SW 1271 (cell line): ENCODE measurements around the gene IP6K3.
A peak's percentile ranks its signal among the peaks of the same experiment; 100 is the strongest.

Experiments used
- DNase-seq, 2 experiments: peaks; one replicate each; lab custom pipeline; 2025; lab: John Stamatoyannopoulos, UW

Gene IP6K3, protein sequence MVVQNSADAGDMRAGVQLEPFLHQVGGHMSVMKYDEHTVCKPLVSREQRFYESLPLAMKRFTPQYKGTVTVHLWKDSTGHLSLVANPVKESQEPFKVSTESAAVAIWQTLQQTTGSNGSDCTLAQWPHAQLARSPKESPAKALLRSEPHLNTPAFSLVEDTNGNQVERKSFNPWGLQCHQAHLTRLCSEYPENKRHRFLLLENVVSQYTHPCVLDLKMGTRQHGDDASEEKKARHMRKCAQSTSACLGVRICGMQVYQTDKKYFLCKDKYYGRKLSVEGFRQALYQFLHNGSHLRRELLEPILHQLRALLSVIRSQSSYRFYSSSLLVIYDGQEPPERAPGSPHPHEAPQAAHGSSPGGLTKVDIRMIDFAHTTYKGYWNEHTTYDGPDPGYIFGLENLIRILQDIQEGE

DNA sequence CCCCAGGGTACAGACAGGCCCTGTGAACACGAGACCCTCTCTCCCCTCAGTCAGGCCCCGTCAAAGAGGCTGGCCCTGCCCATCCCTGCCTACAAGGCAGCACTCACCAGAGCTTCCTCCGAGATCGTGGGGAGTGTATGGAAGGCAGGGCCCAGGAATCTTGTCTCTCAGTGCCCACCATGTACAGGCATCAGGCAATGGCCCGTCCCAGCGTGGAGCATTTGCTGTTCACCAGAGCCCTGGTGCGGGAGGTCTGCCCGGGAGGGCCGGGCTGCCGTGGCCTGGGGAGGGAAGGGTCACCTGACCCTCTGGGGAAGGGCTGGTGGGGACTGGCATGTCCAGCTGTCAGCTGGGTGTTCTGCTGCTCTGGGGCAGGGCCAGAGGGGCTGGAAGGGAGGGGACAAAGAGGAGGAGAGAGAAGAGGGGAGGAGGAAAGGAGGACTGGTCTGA lies at the start of gene IP6K3:
TSS of gene IP6K3 (minus strand) at position 255 of the 450 bp plus-strand sequence. CDS start 11,429 bp downstream, outside the sequence.
- DNase-seq, result no peak

DNA sequence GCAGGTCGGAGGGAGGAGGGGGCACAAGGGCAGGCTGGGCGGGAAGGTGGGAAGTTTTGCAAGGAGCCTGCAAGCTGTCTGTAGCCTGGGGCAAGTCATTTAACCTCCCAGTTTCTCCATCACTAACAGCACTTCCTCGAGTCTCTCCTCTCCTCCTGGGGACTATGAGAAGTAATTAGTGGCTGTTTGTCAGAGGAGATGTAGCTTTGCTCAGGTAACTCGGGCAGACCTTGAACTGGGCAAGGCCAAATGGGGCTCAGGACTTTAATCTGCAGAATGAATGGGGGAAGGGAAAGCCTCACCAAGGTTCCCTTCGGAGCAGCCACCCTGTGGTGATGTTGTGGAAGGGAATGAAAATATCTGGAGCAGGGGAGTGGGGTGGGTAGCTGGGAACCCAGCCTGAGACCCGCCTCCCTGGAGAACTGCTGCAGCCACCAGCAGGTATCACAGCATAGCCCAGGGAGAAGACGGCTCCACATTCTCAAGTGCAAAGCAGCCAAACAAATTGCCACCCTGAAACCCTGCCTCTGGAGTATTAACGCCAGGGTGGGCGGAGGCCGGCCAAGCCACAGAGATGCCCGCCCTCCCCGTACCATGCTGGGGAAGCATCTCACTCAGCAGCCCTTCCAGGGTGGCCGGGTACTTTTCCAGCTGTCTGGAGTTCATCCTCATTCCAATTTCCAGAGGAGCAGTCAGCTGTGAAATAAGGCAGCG lies 48.4 kb upstream of the IP6K3 start:
- DNase-seq, result no peak

DNA sequence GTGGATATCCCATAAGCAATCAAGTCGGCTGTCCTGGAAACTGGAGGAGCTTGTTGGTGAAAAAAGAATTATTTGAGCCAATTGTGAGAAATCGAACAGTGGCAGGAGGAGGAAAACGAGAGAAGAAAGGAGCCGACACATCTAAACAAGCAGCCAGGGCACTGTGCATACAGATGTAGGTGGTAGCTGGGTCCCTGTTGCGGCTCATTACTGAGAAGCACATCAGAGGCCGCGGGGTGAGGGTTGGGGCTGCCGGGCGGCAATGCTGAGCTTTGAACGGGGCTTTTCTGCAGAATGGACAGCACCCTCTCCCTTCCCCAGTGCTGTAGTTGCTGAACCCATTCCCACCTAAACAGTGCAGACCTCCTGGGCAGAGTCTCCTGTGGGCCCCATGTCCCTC lies 46.3 kb upstream of the IP6K3 start:
- no peak for DNase-seq

DNA sequence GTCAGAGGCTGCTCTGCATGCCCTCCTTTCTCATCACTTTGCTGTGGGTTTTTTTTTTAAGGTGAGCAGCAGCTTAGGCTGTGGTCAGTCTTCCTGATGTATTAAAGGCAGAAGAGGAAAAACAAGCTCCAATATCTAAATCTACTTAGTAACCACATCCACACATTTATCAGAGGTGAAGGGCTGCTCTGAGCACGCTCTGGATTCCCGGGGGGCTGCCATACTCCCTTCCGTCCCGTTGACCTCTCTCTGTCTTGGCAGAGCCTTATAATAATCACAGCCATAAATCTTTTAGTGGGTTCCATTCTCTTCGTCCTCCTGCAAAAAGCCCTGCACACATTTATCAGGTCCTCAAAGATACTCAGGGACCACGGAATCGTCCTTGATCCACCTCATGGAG lies 44.9 kb upstream of the IP6K3 start:
- DNase-seq, result no peak

DNA sequence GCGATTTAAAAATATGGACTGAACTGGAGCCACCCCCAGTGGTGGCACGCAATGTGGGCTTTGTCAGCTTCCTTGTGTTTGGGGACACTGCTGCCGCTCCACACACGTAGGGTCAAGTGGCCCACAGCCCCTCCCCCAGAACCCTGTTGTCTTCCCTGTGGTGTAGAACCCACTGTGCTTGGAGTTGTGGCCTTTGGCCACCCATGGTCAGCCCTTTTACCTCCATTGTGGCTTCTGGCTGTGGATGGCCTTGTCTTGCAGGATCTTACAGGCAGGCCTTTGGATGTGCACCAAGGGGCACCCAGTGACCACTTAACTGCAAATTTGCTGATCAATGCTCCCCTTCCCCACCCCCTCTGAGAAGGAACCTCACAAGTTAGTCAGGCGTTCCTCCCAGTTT lies 44.2 kb upstream of the IP6K3 start:
- DNase-seq, result no peak

DNA sequence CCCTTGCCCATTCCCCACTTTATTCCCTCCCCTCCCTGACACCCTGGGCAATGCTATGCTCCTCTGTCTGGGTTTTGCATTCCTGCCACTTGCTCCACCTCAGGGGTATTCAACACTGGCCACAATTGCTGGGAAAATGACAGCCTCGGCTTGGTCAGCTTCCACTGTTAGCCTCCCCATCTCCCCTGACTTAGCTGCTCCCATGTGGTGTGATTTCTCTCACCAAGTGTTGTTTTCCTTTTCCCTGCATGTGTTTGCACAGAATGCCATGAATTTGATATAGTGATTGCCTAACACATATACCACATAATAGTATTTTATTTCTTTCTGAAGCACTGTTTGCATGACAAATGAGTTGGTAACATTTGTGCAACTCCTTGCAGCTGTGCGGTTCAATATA lies 43.7 kb upstream of the IP6K3 start:
- DNase-seq, result no peak

DNA sequence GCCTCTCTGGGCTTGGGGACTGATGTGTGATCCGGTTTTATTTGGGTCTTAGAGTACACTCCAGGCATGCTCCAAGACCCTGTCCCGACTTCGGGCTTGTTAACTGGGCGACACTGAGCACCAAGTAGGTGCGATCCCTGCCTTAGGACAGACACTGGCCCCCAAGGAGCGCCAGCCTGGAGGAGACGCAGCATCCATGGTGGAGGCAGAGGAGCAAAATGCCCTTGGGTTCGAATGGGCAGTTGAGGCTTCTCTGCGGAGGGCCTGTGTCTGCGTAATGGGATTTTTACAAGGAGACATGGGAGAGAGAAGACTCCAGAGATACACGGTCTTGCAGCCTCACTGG lies 42.8 kb upstream of the IP6K3 start:
- DNase-seq, result no peak

DNA sequence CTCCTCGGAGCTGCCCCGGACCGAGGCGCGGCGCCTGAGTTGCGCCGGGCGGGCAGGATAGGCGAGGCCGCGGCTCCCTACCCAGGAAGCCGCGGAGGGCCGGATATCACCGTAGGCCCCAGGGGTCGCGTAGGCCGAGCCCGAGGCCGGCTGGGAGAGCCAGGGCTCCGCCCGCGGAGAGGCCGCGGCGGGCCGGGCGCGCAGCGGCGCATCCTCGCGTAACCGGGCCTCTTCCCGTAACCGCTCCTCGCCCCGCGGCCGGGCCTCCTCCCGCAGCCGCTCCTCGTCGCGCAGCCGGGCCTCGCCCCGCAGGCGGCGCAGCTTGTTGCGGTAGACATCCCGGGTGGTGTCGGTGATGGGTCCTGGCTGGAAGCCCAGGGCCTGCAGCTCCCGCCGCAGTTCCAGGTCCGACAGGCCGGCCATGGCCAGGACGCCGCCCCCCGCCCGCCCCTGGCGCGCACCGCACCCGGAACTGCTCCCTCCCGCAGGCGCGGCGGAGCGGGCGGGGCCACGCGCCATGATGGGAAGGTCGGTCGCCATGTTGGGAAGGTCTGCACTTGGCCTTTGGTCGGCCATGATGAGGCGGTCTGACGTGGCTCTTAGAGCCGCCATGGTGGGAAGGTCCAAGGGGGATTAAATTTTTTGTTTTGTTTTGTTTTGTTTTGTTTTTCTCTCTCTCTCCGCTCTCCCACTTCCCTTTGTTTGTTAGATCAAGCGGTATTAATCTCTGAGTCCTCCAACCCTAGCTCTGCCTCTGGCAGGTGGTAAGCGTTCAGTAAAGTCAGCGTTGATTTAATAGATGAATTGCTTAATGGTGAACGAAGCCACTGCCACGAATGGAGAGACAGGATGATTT lies 42.2 kb upstream of the IP6K3 start, which contains the start of gene LEMD2:
TSS of gene LEMD2 (minus strand) at position 437 of the 856 bp plus-strand sequence. CDS start at position 423, 14 bp downstream.
- peak; percentile 43 to 89 for DNase-seq

DNA sequence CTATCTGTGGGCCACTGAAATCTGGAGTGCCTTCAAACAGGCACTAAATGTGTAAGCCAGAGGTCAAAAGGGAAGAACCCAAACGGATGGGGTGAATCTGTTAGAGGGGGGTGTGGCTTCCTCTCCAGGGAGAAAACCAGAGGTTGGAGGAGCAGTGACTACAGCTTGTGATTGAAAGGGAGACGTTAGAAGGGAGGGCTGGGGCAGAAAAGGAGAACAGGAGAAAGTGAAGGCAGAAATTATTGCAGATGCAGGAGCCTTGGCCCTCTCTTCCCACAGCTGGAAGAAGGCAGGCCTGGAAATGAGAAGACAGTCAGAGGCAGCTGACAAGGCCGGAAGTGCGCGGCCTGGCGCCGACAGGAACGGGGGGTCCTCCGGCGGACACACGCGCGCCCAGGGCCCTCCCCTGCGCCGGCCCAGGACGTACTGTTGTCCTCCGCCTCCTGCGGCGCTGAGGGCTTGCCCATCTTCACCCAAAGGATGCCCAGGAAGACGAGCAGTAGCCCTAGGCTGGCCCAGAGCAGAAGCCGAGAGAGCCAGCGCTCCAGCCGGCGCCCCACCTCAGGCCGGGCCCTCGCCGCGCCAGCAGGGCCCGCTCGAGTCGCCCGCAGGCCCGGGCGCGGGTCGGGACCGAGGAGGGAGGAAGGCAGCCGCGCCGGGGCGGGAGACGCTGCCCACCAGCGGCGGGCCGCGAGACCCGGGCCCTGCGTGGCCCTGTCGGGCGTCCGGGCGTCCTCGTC lies 41.4 kb upstream of the IP6K3 start:
- DNase-seq, result peak; percentile 54 to 87

DNA sequence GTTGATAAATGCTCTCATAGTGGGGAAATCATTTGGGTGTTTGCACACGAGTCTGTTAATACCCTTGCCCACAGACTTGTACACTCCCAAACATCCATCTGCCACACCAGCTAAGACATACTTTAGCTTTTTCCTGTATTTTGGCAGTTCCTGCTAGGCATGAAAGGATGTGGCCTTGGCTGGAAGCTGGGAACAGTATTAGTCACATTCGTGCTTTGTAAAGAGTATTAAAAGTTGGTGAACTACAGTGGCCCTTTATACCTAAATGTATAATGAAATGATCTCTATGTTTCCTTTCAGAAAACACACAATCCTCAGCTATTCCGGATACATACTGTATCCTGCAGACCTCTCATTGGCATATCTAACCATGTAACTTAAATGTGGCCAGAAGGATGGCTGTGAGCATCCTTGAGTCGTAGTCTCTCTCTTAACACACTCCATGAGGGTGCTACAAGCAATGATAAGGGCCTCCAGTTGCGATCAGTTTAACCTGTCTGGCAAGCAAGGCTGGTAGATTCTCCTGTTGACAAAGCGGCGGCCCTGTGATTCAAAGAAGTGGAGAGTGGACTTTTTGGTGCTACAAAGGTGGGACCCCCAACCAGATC lies 40.7 kb upstream of the IP6K3 start:
- DNase-seq, result no peak

DNA sequence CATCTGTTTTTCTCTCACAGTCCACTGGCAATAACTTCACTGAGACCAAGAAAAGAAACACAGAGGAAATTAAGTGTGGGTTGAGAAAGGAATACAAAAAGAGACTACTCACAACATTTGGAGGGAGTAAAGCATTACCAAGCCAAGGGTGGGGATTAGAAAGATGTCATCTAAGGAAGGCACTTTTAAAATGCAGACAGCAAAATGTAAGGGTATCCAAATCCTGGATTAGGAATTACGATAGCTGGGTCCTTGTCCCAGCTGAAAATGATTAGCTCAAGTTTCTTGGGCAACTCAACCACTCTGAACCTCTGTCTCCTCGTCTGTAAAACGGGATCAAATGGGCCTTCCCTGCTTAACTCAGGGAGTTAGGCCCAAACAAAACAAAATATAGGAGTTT lies 40.0 kb upstream of the IP6K3 start:
- no peak for DNase-seq

DNA sequence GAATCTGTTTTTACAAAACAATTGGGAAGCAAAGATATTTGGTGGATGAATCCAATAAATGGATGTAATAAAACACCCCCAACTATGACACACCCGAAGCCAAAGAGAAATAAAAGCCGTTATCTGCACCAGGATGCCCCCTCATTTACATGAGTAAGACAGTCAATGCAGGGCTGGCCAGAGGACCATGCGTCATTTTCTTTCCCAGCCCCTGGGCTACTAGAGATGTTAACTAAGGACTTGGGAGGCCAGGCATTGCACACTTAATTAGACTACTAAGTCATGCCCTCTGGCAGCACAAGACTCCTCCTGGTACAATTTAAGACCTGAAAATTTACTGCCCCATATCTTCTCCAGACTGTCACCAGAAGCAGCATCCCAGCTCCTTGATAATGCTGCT lies 39.1 kb upstream of the IP6K3 start:
- no peak for DNase-seq

DNA sequence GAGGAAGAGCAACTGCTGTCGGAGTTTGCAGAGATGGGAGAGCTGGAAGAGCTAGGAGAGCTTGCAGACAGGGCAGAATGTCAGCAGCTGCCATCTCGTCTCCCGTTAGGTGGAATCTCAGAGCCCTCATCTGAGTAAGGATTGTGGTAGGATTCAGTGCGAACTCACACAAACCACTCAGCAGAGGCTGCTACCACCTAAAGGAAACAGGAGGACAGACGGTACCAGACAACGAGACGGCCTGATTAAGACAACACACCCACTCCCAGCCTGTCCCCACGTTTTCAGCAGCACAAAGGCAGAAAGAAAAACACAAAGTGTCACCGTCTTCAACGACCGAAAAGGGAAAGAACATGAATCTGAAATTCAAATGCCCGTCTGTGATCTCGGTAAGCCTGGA lies 38.1 kb upstream of the IP6K3 start:
- no peak for DNase-seq

DNA sequence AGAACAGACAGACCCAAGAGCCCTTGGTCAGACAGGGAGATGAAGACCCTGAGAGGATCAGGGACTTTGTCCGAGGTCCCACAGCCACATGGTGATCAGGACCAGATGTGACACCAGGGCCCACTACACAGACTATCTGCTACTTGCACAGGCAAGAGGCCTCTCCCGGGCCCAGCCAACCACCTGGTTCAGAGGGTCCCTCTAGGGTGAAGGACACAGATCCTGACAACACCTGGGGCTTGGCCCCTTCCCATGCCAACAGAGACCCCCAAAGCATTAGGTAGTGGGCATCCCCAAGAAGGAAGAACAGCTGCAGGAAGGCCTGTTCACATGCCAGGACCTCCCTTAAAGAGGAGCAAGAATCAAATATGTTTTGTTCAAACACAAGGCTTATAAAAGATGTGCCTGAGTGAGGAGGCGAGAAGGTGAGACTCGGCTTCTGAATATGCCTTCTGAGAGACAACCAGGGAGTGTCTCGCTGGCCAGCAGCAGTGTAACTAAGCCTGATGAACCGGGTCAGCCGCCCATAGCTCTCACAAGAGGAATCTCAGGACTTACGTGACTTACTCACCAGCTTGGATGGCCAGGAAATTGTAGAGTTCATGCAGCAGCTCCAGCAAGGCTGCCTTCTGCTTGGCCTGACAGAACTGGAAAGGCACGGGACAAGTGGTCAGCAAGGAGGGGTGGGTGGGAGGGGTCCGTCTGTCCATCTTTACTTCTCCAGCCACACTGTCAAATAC lies 37.2 kb upstream of the IP6K3 start:
- no peak for DNase-seq

DNA sequence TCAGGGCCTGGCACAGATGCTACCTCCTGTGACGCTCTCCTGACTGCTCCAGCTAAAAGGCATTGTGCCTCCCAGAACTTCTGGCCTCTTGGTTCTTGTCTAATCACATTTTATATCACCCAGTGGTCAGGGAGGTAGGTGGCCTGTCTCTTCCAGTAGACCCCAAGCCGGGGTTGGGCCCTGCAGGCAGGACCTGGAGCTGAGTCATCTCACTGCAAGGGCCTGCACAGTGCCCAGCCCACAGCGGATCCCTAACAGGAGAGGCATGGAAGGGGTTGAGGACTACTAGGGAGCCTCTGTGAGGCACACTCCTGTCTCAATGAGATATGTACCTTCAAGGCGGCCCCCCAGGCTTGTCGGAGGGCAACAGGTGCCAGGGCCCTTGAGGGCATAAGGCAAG lies 35.9 kb upstream of the IP6K3 start:
- DNase-seq, result no peak

DNA sequence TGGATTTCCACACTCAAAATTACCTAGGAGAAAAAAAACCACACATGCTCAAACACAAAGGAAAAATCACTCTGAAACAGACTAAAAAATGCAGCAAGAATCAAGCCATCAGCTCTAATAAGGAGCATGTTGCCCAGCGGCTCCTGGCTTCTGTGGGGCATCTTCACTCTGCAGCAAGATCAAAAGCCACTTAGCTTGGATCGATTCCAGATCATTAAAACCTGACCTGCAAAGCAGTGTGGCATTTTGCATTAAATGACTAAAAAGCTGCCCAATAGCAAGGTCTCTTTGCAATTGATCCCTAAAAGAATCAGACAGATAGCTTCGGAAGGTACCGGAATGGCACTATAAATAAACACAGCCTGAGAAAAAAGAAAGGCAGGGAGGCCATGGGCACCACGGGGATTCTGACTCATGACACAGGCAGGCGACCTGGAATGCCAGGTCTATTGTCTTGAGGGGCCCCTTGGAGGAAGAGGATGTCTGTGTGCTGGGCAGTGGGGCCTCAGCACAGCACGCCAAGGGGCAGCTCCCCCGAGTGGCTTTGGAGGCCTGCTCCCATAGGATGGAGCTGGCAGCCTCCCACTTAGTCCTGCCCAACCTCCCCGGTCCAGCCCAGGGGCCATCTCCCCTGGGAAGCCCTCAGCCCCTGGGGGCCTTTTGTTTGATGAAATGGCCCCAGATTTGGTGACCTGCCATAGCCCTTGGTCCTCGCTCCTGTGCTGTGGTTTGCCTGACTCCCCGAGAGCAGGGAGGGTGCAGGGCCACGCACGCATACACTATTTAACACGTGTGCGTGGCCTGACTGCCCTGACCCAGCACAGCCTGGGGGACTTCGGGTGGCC lies 34.6 kb upstream of the IP6K3 start:
- peak; percentile 44 to 87 for DNase-seq

DNA sequence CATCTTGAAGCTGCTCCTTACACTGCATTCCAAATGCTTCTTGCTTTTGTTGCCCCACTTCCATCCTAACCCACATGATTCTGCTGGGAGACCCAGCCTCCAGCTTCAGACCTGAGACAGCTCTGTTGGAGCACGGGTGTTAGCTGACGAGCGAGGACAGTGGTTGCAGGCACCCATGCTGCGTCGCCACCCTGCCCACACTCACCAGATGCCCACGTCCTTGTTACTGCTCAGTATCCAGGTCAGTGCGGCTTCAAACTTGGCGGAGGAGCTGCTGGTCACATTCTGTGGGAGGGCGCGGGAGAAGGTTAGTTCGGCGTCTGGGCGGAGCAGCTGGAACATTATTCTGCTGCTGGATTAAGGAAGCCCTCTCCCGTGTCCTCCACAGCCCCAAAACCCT lies 33.2 kb upstream of the IP6K3 start:
- DNase-seq, result no peak

DNA sequence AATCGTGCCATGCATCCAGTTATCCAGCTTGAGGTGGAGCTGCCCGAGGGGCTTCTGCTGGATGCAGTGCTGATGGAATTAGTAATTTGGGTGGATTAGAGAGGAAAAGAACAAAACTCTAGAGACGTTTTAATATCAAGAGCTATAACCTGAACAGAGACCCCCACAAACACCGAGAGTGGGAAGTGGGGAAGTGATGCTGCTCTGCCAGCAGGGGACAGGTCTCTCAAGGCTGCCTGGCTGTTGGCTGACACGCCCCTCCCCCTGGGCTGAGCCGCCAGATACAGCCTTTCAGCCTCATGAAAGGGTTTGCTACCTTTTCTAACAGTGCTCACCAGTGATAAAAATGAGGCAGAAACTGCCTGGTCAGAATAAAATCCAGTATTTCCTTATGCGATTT lies 32.6 kb upstream of the IP6K3 start:
- no peak for DNase-seq

DNA sequence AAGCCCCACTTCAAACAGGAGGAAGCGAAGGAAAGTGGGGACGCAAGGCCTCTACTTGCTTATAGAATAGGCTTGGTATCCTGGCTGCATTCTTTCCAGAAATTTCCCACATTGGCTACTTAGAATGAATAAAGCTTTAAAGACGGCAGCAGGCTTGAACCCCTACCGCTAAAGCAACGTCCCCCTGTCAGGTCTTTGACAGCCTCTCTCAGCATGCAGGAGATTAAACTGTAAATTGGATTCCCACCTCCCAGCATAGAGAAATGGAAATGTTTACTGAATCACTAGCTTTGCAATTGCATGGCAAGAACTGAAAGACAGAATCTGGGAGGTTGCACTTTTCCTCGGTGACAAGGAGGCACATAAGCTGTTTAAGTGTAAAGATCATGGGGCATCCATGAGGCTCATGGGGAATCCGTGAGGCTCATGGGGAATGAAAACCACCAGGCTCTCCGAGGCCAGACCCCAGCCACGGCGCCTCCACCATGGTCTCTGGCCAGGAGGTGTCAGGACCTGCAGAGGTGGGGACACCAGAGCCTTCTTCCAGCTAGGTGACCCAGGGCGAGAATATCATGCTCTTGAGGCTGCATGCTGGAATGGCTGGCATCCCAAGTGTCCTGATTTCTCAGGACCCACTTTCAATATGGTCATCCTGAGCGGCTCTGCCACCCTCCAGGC lies 31.9 kb upstream of the IP6K3 start:
- DNase-seq, result no peak
